HEK293 (cell line): ENCODE measurements around the gene GLOD4.
"Not testable (repeated sequence)": the region's sequence is repeated elsewhere in the genome, so short reads cannot be mapped to it uniquely, and the experiment has no call there.

Experiments
- ZSCAN30 ChIP-seq: fragments of 450-650 bp; IDR thresholded peaks from 2 replicates; pipeline ENCODE4 v1.5.1; 2018; ENCODE audit warnings: missing biosample characterization, mild to moderate bottlenecking, missing genetic modification characterization, moderate library complexity
- TF ChIP-seq, protein P1 (sequence below): fragments of 450-650 bp; formaldehyde crosslinking; IDR thresholded peaks from 2 replicates; pipeline ENCODE4 v1.5.1; 2016; ENCODE audit warnings: missing biosample characterization, missing genetic modification characterization

- TF ChIP-seq, protein P1, sequence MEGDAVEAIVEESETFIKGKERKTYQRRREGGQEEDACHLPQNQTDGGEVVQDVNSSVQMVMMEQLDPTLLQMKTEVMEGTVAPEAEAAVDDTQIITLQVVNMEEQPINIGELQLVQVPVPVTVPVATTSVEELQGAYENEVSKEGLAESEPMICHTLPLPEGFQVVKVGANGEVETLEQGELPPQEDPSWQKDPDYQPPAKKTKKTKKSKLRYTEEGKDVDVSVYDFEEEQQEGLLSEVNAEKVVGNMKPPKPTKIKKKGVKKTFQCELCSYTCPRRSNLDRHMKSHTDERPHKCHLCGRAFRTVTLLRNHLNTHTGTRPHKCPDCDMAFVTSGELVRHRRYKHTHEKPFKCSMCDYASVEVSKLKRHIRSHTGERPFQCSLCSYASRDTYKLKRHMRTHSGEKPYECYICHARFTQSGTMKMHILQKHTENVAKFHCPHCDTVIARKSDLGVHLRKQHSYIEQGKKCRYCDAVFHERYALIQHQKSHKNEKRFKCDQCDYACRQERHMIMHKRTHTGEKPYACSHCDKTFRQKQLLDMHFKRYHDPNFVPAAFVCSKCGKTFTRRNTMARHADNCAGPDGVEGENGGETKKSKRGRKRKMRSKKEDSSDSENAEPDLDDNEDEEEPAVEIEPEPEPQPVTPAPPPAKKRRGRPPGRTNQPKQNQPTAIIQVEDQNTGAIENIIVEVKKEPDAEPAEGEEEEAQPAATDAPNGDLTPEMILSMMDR (tag by site-specific recombination): not testable (repeated sequence)
- not testable (repeated sequence) for TF ChIP-seq ZSCAN30 (tag by site-specific recombination)
These were observed 3.8 kb upstream of the GLOD4 start for GRCh38 chr17:785901-786300.
